ENCODE results near the gene HSD17B1. TPM values are rescaled to one million over a fixed set of nuclear protein-coding genes. Genes with fewer than 3 reads are reported as not detected.

The HSD17B1 gene
- total RNA-seq, 1 donor from 2014 or later, result 1.4 TPM

DNA sequence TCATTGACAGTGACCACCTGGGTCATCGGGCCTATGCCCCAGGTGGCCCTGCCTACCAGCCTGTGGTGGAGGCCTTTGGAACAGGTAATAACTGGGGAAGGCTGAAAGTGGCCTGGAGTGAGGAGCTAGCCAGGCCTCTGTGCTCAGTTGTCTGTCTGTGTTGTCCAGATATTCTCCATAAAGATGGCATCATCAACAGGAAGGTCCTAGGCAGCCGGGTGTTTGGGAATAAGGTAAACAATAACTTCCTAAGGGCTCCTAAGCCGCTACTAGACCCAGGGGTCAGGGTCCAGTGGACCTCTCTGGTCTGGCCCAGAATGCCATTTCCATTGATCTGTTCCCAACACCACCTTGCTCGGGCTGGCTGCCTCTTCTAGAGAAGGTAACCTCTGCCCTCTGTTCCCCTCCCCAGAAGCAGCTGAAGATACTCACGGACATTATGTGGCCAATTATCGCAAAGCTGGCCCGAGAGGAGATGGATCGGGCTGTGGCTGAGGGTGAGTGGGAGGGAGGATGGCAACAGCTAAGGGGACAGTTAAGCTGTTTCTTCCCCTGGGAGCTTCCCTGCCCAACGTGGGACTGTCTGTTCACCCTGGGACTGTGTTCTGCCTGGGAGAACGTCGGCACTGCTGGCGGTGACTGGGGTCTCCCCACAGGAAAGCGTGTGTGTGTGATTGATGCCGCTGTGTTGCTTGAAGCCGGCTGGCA is 12.2 kb downstream of the HSD17B1 start:
- TF ChIP-seq, protein P1, sequence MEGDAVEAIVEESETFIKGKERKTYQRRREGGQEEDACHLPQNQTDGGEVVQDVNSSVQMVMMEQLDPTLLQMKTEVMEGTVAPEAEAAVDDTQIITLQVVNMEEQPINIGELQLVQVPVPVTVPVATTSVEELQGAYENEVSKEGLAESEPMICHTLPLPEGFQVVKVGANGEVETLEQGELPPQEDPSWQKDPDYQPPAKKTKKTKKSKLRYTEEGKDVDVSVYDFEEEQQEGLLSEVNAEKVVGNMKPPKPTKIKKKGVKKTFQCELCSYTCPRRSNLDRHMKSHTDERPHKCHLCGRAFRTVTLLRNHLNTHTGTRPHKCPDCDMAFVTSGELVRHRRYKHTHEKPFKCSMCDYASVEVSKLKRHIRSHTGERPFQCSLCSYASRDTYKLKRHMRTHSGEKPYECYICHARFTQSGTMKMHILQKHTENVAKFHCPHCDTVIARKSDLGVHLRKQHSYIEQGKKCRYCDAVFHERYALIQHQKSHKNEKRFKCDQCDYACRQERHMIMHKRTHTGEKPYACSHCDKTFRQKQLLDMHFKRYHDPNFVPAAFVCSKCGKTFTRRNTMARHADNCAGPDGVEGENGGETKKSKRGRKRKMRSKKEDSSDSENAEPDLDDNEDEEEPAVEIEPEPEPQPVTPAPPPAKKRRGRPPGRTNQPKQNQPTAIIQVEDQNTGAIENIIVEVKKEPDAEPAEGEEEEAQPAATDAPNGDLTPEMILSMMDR (IDR thresholded peaks at IDR 0.05; ENCODE audit: unreplicated experiment), result no peak
- H3K9me3 Mint-ChIP-seq (ENCODE audit: low read depth), result no peaks in the 10 kb centered on the region
- no peak overlapping the region for H3K27ac Mint-ChIP-seq
- H3K36me3 Mint-ChIP-seq (ENCODE audit: insufficient read depth), result peaks cover 3% of the 10 kb centered on the region
- peaks cover 21% of the 10 kb centered on the region for H3K4me1 Mint-ChIP-seq (ENCODE audit: low read depth)
- no peaks in the 10 kb centered on the region for H3K27me3 Mint-ChIP-seq
- no peak for DNase-seq (ENCODE audit: low spot score, unreplicated experiment)
- H3K4me3 Mint-ChIP-seq (ENCODE audit: low read depth), result no peak overlapping the region

GRCh38 chr17:42565523-42566214 is 12.9 kb downstream of the HSD17B1 start:
- no peak overlapping the region for H3K27ac Mint-ChIP-seq
- no peaks in the 10 kb centered on the region for H3K27me3 Mint-ChIP-seq
- TF ChIP-seq, protein P1 (IDR thresholded peaks at IDR 0.05; ENCODE audit: unreplicated experiment), result no peak
- peaks cover 20% of the 10 kb centered on the region for H3K4me1 Mint-ChIP-seq (ENCODE audit: low read depth)
- DNase-seq (ENCODE audit: low spot score, unreplicated experiment), result no peak
- H3K4me3 Mint-ChIP-seq (ENCODE audit: low read depth), result peak overlapping the region; percentile 91
- peaks cover 3% of the 10 kb centered on the region for H3K36me3 Mint-ChIP-seq (ENCODE audit: insufficient read depth)
- no peaks in the 10 kb centered on the region for H3K9me3 Mint-ChIP-seq (ENCODE audit: low read depth)

DNA sequence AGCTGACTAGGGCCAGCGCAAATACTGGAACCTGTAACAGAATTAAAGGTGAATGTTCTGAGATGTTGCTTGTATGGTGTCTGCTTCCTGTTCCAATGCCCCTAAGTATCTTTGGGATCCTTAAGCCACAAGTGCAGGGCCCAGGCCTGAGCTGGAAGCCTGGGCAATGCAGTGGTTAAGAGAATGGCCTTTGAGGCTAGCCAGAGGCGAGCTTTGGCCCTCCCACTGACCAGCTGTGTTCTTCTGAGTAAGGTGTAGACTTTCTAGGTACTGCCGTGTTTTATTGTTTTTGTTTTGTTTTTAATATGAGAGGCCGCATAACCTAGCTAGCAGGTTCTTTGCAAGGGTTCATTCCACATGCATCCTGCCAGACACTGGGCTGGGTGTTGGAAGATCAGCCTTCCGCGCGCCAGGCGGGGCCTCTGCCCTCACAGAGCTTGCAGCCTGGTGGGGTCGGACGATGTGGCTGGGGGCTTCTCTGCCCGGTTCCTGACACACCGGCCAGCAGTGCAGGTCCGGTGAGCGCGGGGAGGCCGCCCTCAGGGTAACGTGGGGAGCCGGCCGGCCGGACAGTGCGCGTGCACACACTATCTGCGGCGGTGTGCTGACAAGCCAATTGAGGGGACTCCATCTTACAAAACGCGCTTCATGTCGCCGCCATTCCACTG is 13.6 kb downstream of the HSD17B1 start:
- Mint-ChIP-seq H3K27ac (peak overlapping the region; percentile 74), H3K27me3 (no peaks in the 10 kb centered on the region), H3K36me3 (ENCODE audit: insufficient read depth) (peaks cover 4% of the 10 kb centered on the region), H3K4me3 (ENCODE audit: low read depth) (peak overlapping the region; percentile 91), H3K4me1 (ENCODE audit: low read depth) (peaks cover 19% of the 10 kb centered on the region), H3K9me3 (ENCODE audit: low read depth) (no peaks in the 10 kb centered on the region)
- TF ChIP-seq, protein P1 (IDR thresholded peaks at IDR 0.05; ENCODE audit: unreplicated experiment), result no peak
- no peak for DNase-seq (ENCODE audit: low spot score, unreplicated experiment)

DNA sequence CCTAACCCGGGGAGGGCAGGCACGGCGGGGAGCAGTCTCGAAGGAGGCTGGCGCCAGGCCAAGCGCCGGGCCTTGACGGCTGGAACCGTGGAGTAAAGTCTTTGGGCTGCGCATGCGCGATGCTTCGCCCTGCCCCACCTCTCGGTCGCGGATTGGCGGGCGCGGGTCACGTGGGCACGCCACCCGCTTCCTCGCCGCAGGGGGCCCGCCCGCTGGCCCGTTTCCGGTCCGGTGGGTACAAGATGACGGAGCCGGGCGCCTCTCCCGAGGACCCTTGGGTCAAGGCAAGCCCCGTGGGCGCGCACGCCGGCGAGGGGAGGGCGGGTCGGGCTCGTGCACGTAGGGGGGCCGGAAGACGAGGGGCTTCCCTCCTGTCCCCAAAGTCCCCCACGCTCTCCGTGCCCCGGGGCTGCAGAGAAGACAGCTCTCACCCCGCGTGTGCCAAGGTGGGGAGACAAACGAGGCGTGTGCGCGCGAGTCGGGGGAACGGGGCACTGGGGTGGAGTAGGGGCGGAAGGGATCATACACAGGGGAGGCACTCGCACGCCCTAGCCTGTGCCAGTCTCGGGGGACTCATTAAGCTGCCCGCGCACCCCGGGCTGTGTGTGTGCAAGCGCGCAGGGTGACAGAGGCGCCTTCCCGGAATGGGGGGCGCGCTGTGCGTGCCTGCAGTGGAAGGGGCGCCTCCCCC is 14.3 kb downstream of the HSD17B1 start, which contains the start of gene MLX:
Gene MLX, plus strand, starts transcription at position 218 of the 691 bp plus-strand sequence. Its CDS starts 25 bp downstream, at position 243.
- Mint-ChIP-seq H3K36me3 (ENCODE audit: insufficient read depth) (peaks cover 8% of the 10 kb centered on the region), H3K4me1 (ENCODE audit: low read depth) (peaks cover 17% of the 10 kb centered on the region), H3K9me3 (ENCODE audit: low read depth) (no peaks in the 10 kb centered on the region)

More for the DNA sequence above, 14.3 kb downstream of the HSD17B1 start, which contains the start of gene MLX:
- H3K27me3 Mint-ChIP-seq, result no peaks in the 10 kb centered on the region
- TF ChIP-seq, protein P1 (IDR thresholded peaks at IDR 0.05; ENCODE audit: unreplicated experiment), result no peak
- DNase-seq (ENCODE audit: low spot score, unreplicated experiment), result peak; percentile 88
- peak within 1 kb of the TSS; percentile 79 for H3K27ac Mint-ChIP-seq
- peak within 1 kb of the TSS; percentile 91 for H3K4me3 Mint-ChIP-seq (ENCODE audit: low read depth)
